Suppressor macrophage treated with lipopolysaccharide for 4 hours (primary cell): Measurements from ENCODE around the gene FUOM.

Experiments used
- DNase-seq: peaks from one replicate; pipeline ENCODE4 v3.0.0-alpha.2; 2020

FUOM gene

DNA sequence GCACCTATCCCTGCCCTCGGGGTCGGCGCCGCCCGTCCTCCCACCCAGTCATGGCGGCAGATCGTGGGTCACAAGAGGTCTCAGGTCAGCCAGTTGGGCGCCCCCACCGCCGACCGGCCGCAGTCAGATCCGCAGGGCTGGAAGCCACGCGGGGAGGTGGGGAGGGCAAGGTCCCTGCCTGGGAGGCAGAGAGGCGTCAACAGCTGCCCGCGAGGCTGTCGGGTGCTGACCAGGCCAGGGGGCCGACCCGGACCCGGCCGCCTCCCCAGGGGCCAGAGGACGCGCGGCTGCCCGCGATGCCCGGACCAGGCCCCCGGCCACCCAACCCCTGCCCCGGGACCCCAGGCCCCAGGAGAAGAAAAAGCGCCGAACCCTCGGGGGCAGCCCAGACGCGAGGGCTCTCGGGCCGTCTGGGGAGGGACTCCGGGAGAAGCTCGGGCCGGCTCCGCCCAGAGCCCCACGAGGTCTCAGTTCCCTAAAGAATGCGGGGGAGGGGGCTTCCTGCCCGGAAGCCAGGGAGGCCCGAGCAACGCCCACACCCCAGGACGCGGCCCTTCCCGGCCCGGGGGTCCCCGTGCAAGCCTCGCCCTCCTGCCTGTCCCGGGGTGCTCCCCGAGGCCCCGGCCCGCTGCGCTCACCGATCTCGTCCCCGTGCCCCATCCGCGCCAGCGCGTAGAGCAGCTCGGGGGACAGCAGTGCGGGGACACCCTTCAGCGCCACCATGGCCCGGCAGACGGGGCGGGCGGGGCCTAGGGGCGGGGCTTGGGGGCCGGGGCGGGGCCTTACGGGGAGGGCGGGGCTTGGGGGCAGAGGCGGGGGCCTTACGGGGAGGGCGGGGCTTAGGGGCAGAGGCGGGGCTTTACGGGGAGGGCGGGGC is at the start of gene FUOM:
Gene FUOM, minus strand, starts transcription at position 735 of the 877 bp plus-strand sequence. Its CDS starts 12 bp downstream, at position 723.
- DNase-seq: peak; percentile 90

GRCh38 chr10:133405844-133406527 is 48.2 kb upstream of the FUOM start:
- DNase-seq: no peak

DNA sequence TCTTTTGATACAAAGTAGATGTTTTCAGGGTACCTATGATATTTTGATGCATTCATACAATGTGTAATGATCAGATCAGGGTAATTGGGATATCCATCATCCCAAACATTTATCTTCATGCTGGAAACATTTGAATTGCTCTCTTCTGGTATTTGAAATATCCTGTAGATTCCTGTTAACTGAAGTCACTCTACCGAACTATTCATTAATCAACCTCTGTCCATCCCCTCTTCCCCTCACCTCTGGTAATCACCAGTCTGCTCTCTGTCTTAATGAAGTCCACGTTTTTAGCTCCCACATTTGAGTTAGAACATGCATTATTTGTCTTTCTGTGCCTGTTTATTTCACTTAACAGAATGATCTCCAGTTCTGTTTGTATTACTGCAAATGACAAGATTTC is 47.5 kb upstream of the FUOM start:
- no peak for DNase-seq

GRCh38 chr10:133403784-133404183 is 46.0 kb upstream of the FUOM start:
- peak; percentile 54 for DNase-seq

DNA sequence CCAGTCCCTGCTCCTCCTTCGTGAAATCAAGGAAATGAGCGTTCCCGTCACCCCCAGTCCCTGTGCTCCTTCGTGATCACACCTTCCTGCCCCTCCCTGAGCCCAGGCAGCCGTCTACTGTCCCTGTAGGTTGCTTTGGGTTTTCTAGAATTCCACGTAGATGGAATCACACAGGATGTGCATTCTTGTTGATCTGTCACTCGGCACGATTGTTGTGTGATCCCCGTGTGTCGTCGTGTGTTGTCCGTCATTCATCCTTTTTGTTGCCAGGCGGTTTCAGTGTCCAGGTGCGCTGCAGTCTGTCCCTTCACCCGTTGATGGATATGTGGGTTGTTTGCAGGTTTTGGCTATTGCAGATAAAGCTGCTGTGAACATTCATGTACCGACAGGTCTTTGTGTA is 45.5 kb upstream of the FUOM start:
- DNase-seq: no peak

- no peak for DNase-seq
Measured at GRCh38 chr10:133401981-133402725, 44.3 kb upstream of the FUOM start.

DNA sequence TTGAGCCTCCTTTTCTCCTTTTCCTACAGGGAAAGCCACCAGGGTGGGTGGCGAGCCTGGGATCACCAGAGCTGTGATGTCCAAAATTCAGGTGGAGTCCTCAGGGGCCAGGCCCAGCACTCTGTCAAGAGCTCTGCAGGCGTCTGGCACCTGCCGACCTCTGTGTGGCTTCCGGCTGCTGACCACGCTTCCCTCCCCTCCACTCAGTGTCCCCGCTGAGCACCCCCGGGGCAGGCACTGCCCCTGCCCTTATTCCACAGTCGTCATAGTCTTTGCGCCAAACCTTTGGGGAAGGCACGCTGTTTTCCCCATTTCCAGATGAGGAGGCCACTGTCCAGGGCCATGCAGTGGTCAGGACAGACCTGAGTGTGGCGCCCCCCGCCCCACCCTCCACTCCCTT is 43.7 kb upstream of the FUOM start:
- DNase-seq: no peak

- peak; percentile 75 for DNase-seq
Measured at GRCh38 chr10:133400624-133401424, 43.0 kb upstream of the FUOM start.

GRCh38 chr10:133399123-133399601 is 41.3 kb upstream of the FUOM start:
- no peak for DNase-seq

DNA sequence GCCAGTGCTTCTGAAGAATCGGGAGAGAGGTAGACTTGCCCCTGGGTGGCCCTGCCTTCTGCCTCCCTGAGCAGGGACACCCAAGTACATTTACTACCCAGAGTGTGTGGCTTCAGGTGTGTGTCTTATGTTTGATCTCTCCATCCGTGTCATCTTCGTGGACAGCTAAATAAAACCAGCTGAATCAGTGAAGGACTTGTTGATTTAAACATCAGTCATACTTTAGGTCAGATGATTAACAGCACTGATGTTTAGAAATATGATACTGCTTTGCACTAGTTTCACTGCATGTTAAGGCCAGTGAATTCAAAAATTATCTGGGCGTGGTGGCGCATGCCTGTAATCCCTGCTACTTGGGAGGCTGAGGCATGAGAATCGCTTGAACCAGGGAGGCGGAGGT is 40.1 kb upstream of the FUOM start:
- no peak for DNase-seq

DNA sequence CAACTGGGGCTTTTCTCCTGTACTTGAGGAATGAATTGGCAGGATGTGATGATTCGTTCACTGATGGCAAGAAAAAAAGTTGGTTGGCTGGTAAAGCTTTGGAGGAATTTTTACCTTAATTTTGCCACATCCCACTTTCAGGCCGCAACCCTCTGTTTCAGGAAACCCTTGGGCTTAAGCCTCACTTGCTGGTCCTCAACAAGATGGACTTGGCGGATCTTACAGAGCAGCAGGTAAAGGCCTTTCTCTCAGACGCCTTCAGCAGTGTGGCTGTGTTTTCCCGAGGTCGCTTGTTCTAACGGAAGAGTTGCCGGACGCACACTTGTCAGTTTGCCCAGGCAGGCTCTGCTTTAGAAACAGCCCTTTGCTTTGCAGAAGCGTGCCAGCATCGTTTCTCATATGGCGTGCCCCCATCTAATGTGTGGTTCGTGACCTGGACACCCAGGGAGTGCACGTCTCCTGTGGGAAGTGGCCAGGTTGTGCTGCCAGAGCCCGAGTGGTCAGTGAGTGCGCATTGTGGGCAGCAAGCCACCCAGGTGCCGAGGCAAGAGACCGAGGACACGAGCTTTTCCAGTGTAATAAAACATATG is 38.3 kb upstream of the FUOM start:
- DNase-seq: no peak

- DNase-seq: no peak
Measured at GRCh38 chr10:133394801-133395221, 37.0 kb upstream of the FUOM start.

GRCh38 chr10:133394064-133394663 is 36.3 kb upstream of the FUOM start, which contains the start of gene MTG1:
TSS of gene MTG1 (plus strand) at chr10:133394157. CDS start at chr10:133394221, 64 bp downstream.
- peak; percentile 99 for DNase-seq

GRCh38 chr10:133393401-133394063 is 35.7 kb upstream of the FUOM start:
- no peak for DNase-seq

- no peak for DNase-seq
Measured at GRCh38 chr10:133391761-133392518, 34.1 kb upstream of the FUOM start.

GRCh38 chr10:133391249-133391635 is 33.4 kb upstream of the FUOM start:
- no peak for DNase-seq

DNA sequence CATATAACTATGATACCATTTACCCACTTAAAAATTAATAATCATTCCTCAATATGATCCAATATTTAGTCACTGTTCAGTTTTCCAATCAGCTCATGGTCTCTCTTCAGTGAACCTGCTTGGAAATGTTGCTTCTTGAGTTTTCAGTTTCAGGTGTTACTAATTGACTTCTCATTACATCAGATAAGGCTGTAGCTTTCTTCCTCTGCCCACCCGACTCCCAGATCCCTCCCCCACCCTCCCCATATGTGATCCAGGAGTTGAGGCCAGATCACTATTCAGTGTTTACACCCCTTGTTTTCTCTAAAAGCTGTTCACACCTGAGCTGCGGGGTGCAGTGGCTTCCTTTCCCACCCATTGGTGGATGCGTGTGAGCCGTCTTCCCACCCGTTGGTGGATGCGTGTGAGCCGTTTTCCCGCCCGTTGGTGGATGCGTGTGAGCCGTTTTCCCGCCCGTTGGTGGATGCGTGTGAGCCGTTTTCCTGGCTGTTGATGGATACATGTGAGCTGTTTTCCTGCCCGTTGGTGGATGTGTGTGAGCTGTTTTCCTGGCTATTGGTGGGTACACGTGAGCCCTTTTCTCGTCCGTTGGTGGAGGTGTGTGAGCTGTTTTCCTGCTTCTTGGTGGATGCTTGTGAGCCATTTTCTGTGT is 32.9 kb upstream of the FUOM start:
- no peak for DNase-seq

GRCh38 chr10:133388973-133389818 is 31.4 kb upstream of the FUOM start:
- DNase-seq: peak; percentile 22
